ENCODE measurements around the gene STX2.

STX2 gene

GRCh38 chr12:130880411-130880885 is 41.4 kb upstream of the STX2 start:
- no peaks in the 10 kb centered on the region for H3K79me2 ChIP-seq (ENCODE audit: insufficient read depth, low read length)
- H3K9me3 ChIP-seq (ENCODE audit: insufficient read depth, low read length), result no peaks in the 10 kb centered on the region
- no peak overlapping the region for H3K4me2 ChIP-seq (ENCODE audit: low read depth, low read length, poor library complexity, severe bottlenecking)
- H2AFZ ChIP-seq (ENCODE audit: low read depth, low read length, severe bottlenecking), result no peak overlapping the region
- no peak overlapping the region for H3K9ac ChIP-seq (ENCODE audit: low read length)
- peaks cover 41% of the 10 kb centered on the region for H3F3A ChIP-seq (ENCODE audit: insufficient read depth)
- H3K9me2 ChIP-seq (replicated peaks; ENCODE audit: insufficient read depth, low read length), result no peaks in the 10 kb centered on the region
- no peak overlapping the region for H3K27ac ChIP-seq (ENCODE audit: low read depth, low read length)
- TF ChIP-seq CTCF (IDR thresholded peaks at IDR 0.05; ENCODE audit: insufficient read depth, low read length, poor library complexity, severe bottlenecking), result no peak
- no peak for TF ChIP-seq EZH2phosphoT487 (conservative IDR thresholded peaks at IDR 0.05; ENCODE audit: low read length)
- peaks cover 15% of the 10 kb centered on the region for H3K36me3 ChIP-seq (ENCODE audit: low read length)
- H3K4me3 ChIP-seq (ENCODE audit: insufficient read depth, low read length, poor library complexity, severe bottlenecking), result no peak overlapping the region
- no peaks in the 10 kb centered on the region for H3K27me3 ChIP-seq (ENCODE audit: low read length)
- H4K20me1 ChIP-seq (ENCODE audit: low read depth, low read length), result peaks cover 15% of the 10 kb centered on the region; the same call in 1 of the 2 replicates

- Histone ChIP-seq H2AFZ (ENCODE audit: low read depth, low read length, severe bottlenecking) (no peak overlapping the region), H3F3A (ENCODE audit: insufficient read depth) (peaks cover 46% of the 10 kb centered on the region), H3K36me3 (ENCODE audit: low read length) (peaks cover 20% of the 10 kb centered on the region), H3K79me2 (ENCODE audit: insufficient read depth, low read length) (0 out of 2 replicates have a peak, but pooled peaks cover 4% of the 10 kb centered on the region), H3K9ac (ENCODE audit: low read length) (no peak overlapping the region), H3K9me3 (ENCODE audit: insufficient read depth, low read length) (no peaks in the 10 kb centered on the region), H3K4me2 (ENCODE audit: low read depth, low read length, poor library complexity, severe bottlenecking) (peak overlapping the region; percentile 26), H3K9me2 (replicated peaks; ENCODE audit: insufficient read depth, low read length) (no peaks in the 10 kb centered on the region), H4K20me1 (ENCODE audit: low read depth, low read length) (peaks cover 20% of the 10 kb centered on the region; the same call in 1 of the 2 replicates), H3K4me3 (ENCODE audit: insufficient read depth, low read length, poor library complexity, severe bottlenecking) (no peak overlapping the region), H3K27me3 (ENCODE audit: low read length) (no peaks in the 10 kb centered on the region), H3K27ac (ENCODE audit: low read depth, low read length) (0 out of 2 replicates have a peak overlapping the region, but pooled peaks have one; percentile 40)
- no peak for TF ChIP-seq EZH2phosphoT487 (conservative IDR thresholded peaks at IDR 0.05; ENCODE audit: low read length)
- no peak for TF ChIP-seq CTCF (IDR thresholded peaks at IDR 0.05; ENCODE audit: insufficient read depth, low read length, poor library complexity, severe bottlenecking)
These were observed 40.8 kb upstream of the STX2 start for GRCh38 chr12:130879781-130880389.

GRCh38 chr12:130879212-130879686 is 40.2 kb upstream of the STX2 start:
- H3K9ac ChIP-seq (ENCODE audit: low read length), result no peak overlapping the region

More at GRCh38 chr12:130879212-130879686, 40.2 kb upstream of the STX2 start:
- H3K36me3 ChIP-seq (ENCODE audit: low read length), result peaks cover 26% of the 10 kb centered on the region
- H3F3A ChIP-seq (ENCODE audit: insufficient read depth), result peaks cover 53% of the 10 kb centered on the region
- H3K27me3 ChIP-seq (ENCODE audit: low read length), result no peaks in the 10 kb centered on the region
- peak overlapping the region; percentile 26 for H3K4me2 ChIP-seq (ENCODE audit: low read depth, low read length, poor library complexity, severe bottlenecking)
- peaks cover 10% of the 10 kb centered on the region for H3K79me2 ChIP-seq (ENCODE audit: insufficient read depth, low read length)
- no peaks in the 10 kb centered on the region for H3K9me3 ChIP-seq (ENCODE audit: insufficient read depth, low read length)
- no peak overlapping the region for H3K4me3 ChIP-seq (ENCODE audit: insufficient read depth, low read length, poor library complexity, severe bottlenecking)
- H4K20me1 ChIP-seq (ENCODE audit: low read depth, low read length), result peaks cover 26% of the 10 kb centered on the region
- H3K9me2 ChIP-seq (replicated peaks; ENCODE audit: insufficient read depth, low read length), result no peaks in the 10 kb centered on the region
- peak overlapping the region; percentile 40 for H3K27ac ChIP-seq (ENCODE audit: low read depth, low read length)
- H2AFZ ChIP-seq (ENCODE audit: low read depth, low read length, severe bottlenecking), result no peak overlapping the region
- TF ChIP-seq CTCF (IDR thresholded peaks at IDR 0.05; ENCODE audit: insufficient read depth, low read length, poor library complexity, severe bottlenecking), result no peak

Measured in SU-DHL-6 (cell line).